ENCODE measurements around the gene CHMP1A. TPM values are rescaled to one million over a fixed set of nuclear protein-coding genes. Genes with fewer than 3 reads are reported as not detected.

The CHMP1A gene
- total RNA-seq, 4 donors from 2014 or later, result 54.5 to 101 (median 82.2) TPM

- H3K27me3 ChIP-seq, result no peaks in the 10 kb centered on the region
- no peak for ATAC-seq
- 88 to 93% methylated on average over 3 of the region's 25 CpGs for WGBS, 2 donors (ENCODE audit: low coverage in 1 of 2)
These were observed 61.3 kb downstream of the CHMP1A start for GRCh38 chr16:89596061-89596689.

GRCh38 chr16:89595330-89596060 is 62.0 kb downstream of the CHMP1A start:
- TF ChIP-seq CTCF (IDR thresholded peaks at IDR 0.05) (no peak), POLR2AphosphoS5 (IDR thresholded peaks at IDR 0.05) (no peak), EP300 (IDR thresholded peaks at IDR 0.05) (no peak), POLR2A (IDR thresholded peaks at IDR 0.05) (no peak)
- Histone ChIP-seq H3K4me1 (no peaks in the 10 kb centered on the region), H3K27ac (no peak overlapping the region), H3K4me3 (no peak overlapping the region), H3K36me3 (no peaks in the 10 kb centered on the region), H3K9me3 (no peaks in the 10 kb centered on the region), H3K27me3 (no peaks in the 10 kb centered on the region)
- WGBS, 2 donors (ENCODE audit: low coverage in 1 of 2), result 80 to 82% methylated on average over 1 to 3 of the region's 47 CpGs
- no peak for ATAC-seq

More at GRCh38 chr16:89596061-89596689, 61.3 kb downstream of the CHMP1A start:
- TF ChIP-seq CTCF (IDR thresholded peaks at IDR 0.05) (no peak), POLR2A (IDR thresholded peaks at IDR 0.05) (no peak), POLR2AphosphoS5 (IDR thresholded peaks at IDR 0.05) (no peak), EP300 (IDR thresholded peaks at IDR 0.05) (no peak)
- Histone ChIP-seq H3K9me3 (no peaks in the 10 kb centered on the region), H3K4me3 (no peak overlapping the region), H3K36me3 (no peaks in the 10 kb centered on the region), H3K4me1 (no peaks in the 10 kb centered on the region), H3K27ac (no peak overlapping the region)

Other genes starting within 250 kb of the CHMP1A start
- gene ANKRD11, start 167.1 kb downstream of the CHMP1A start, total RNA-seq, result 100 to 1,000 TPM in 2 of 4 donors, 10 to 100 TPM in 2; 67.0 to 107 (median 88.9) TPM
- 100 to 1,000 TPM in 2 of 4 donors, 10 to 100 TPM in 2; 80.9 to 160 (median 98.2) TPM for gene SPG7, start 149.3 kb downstream of the CHMP1A start, total RNA-seq
- 1,000 to 10,000 TPM; 2,888 to 7,342 (median 4,676) TPM for gene RPL13, start 97.0 kb downstream of the CHMP1A start, total RNA-seq
- gene CPNE7, start 82.0 kb downstream of the CHMP1A start, total RNA-seq, result 1 to 10 TPM in 1 of 4 donors, under 1 TPM in 1, not detected in 2; 0.67 to 1.8 TPM
- under 1 TPM in 1 of 4 donors, not detected in 3; 0.54 TPM for gene DPEP1, start 44.1 kb downstream of the CHMP1A start, total RNA-seq
- gene SPATA33, start 128 bp upstream of the CHMP1A start, total RNA-seq, result 1 to 10 TPM; 1.7 to 5.3 (median 3.2) TPM
- 10 to 100 TPM; 24.1 to 44.0 (median 28.9) TPM for gene CDK10, start 29.0 kb upstream of the CHMP1A start, total RNA-seq
- gene SPATA2L, start 44.0 kb upstream of the CHMP1A start, total RNA-seq, result 10 to 100 TPM in 3 of 4 donors, 1 to 10 TPM in 1; 8.7 to 21.8 (median 13.2) TPM
- gene VPS9D1, start 63.2 kb upstream of the CHMP1A start, total RNA-seq, result 10 to 100 TPM in 1 of 4 donors, 1 to 10 TPM in 3; 4.4 to 10.1 (median 7.3) TPM
- 10 to 100 TPM; 16.7 to 45.8 (median 18.2) TPM for gene ZNF276, start 63.8 kb upstream of the CHMP1A start, total RNA-seq
- 1 to 10 TPM in 1 of 4 donors, under 1 TPM in 3; 0.54 to 7.1 (median 0.76) TPM for gene FANCA, start 158.9 kb upstream of the CHMP1A start, total RNA-seq
- gene SPIRE2, start 170.8 kb upstream of the CHMP1A start, total RNA-seq, result 1 to 10 TPM in 3 of 4 donors, under 1 TPM in 1; 0.27 to 3.6 (median 2.0) TPM
- 100 to 1,000 TPM; 118 to 165 (median 134) TPM for gene TCF25, start 215.9 kb upstream of the CHMP1A start, total RNA-seq